ENCODE data around the gene TMEM255A. TPM values are rescaled to one million over a fixed set of nuclear protein-coding genes. Genes with fewer than 3 reads are reported as not detected.

The TMEM255A gene
- total and polyA plus RNA-seq, 2 of the 13 experiments (the other 11 are each of a cell fraction or from before 2014, with no cell fraction given) = 0.13 to 0.40 TPM

DNA sequence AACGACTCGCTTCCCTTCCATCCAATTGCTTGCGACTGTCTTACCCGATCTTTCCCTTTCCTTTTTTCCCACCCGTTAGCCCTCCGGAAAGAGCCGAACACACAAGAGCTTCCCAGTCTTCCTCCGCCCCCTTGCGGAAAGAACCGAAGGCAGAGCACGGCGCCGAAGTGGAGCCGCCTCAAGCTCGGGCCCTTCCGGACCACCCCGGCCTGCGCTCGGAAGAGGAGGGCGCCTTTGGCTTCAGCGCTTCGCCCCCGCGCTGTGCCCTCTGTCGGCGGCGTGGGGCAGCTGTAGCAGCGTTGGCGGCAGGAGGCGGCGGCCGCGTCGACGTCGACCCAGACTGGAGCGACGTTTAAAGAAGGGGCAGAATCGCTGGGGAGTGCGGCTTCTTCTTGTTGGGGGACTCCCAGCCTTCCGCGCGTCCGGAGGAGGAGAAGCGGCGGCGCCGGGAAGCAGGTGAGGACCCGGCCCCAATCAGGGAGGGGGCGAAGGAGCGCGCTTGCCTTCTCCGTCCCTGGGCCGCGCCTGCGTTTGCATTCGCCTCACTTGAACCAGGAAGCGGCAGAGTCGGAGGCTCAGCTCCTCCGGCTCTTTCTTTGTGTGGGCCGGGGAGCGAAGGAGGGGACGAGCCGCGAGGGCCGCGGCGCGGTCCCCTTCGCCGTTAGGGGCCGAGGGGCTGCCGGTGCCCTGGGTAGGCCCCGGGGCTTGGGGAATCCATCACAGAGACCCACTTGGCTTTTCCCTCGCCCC lies 60.6 kb downstream of the TMEM255A start, which contains the start of gene ZBTB33 (continued):
- no peak for TF ChIP-seq NBN (conservative IDR thresholded peaks at IDR 0.05)
- no peak for TF ChIP-seq KLF9 (CRISPR knock-in tag; IDR thresholded peaks at IDR 0.05; ENCODE audit: low read depth)
- TF ChIP-seq CENPX (CRISPR knock-in tag; IDR thresholded peaks at IDR 0.05) = no peak
- no peak for TF ChIP-seq RBM39 (IDR thresholded peaks at IDR 0.05; ENCODE audit: low read depth, low read length, poor library complexity, severe bottlenecking)
- TF ChIP-seq SUZ12 (IDR thresholded peaks at IDR 0.05; ENCODE audit: low read depth, low read length) = no peak
- TF ChIP-seq GLI4 (CRISPR knock-in tag; IDR thresholded peaks at IDR 0.05; ENCODE audit: borderline replicate concordance) = no peak
- TF ChIP-seq ARHGAP35 (CRISPR knock-in tag; IDR thresholded peaks at IDR 0.05; ENCODE audit: borderline replicate concordance) = no peak
- no peak; the same call in 1 of the 2 replicates for TF ChIP-seq ZSCAN31 (CRISPR knock-in tag; IDR thresholded peaks at IDR 0.05; ENCODE audit: low read depth)
- no peak for TF ChIP-seq ZNF879 (CRISPR knock-in tag; IDR thresholded peaks at IDR 0.05)
- TF ChIP-seq MTA3 (CRISPR knock-in tag; IDR thresholded peaks at IDR 0.05) = no peak
- TF ChIP-seq, protein P1, sequence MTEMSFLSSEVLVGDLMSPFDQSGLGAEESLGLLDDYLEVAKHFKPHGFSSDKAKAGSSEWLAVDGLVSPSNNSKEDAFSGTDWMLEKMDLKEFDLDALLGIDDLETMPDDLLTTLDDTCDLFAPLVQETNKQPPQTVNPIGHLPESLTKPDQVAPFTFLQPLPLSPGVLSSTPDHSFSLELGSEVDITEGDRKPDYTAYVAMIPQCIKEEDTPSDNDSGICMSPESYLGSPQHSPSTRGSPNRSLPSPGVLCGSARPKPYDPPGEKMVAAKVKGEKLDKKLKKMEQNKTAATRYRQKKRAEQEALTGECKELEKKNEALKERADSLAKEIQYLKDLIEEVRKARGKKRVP (CRISPR knock-in tag; IDR thresholded peaks at IDR 0.05) = no peak
- TF ChIP-seq, protein P2, sequence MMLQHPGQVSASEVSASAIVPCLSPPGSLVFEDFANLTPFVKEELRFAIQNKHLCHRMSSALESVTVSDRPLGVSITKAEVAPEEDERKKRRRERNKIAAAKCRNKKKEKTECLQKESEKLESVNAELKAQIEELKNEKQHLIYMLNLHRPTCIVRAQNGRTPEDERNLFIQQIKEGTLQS (CRISPR knock-in tag; IDR thresholded peaks at IDR 0.05) = no peak
- no peak for TF ChIP-seq RNF219 (CRISPR knock-in tag; IDR thresholded peaks at IDR 0.05)
- peak; percentile 95 to 96 for TF ChIP-seq HMGXB4 (CRISPR knock-in tag; IDR thresholded peaks at IDR 0.05; ENCODE audit: borderline replicate concordance in 1 of 2, low read depth in 1 of 2)
- TF ChIP-seq ZNF749 (CRISPR knock-in tag; IDR thresholded peaks at IDR 0.05; ENCODE audit: borderline replicate concordance) = no peak
- no peak for TF ChIP-seq ZNF446 (CRISPR knock-in tag; IDR thresholded peaks at IDR 0.05)
- no peak for TF ChIP-seq TEAD3 (CRISPR knock-in tag; optimal IDR thresholded peaks at IDR 0.05; ENCODE audit: borderline replicate concordance)
- TF ChIP-seq ZNF124 (CRISPR knock-in tag; IDR thresholded peaks at IDR 0.05) = no peak
- TF ChIP-seq, protein P3, sequence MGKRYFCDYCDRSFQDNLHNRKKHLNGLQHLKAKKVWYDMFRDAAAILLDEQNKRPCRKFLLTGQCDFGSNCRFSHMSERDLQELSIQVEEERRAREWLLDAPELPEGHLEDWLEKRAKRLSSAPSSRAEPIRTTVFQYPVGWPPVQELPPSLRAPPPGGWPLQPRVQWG (CRISPR knock-in tag; IDR thresholded peaks at IDR 0.05; ENCODE audit: borderline replicate concordance, low read depth) = no peak
- TF ChIP-seq ZNF768 (CRISPR knock-in tag; IDR thresholded peaks at IDR 0.05) = no peak
- TF ChIP-seq, protein P4, sequence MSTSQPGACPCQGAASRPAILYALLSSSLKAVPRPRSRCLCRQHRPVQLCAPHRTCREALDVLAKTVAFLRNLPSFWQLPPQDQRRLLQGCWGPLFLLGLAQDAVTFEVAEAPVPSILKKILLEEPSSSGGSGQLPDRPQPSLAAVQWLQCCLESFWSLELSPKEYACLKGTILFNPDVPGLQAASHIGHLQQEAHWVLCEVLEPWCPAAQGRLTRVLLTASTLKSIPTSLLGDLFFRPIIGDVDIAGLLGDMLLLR (CRISPR knock-in tag; IDR thresholded peaks at IDR 0.05) = no peak
